Skeletal muscle satellite cell (primary cell): ENCODE measurements around the gene DRD2.

Experiments
- H3K27me3 ChIP-seq: 2 replicates; pipeline ENCODE4 v1.7.0; 2013; ENCODE audit warnings: low read length; ENCODE audit not compliant: control insufficient read depth, insufficient read depth
- H3K36me3 ChIP-seq: 2 replicates; pipeline ENCODE4 v1.7.0; 2013; ENCODE audit warnings: mild to moderate bottlenecking, control low read depth, low read length; ENCODE audit not compliant: insufficient read depth
- H3K4me1 ChIP-seq: 2 replicates; pipeline ENCODE4 v1.7.0; 2013; ENCODE audit warnings: low read length; ENCODE audit not compliant: control insufficient read depth, insufficient read depth
- H3K4me2 ChIP-seq: 2 replicates; pipeline ENCODE4 v1.7.0; 2013; ENCODE audit warnings: mild to moderate bottlenecking, low read length
- H3K4me3 ChIP-seq: 2 replicates; pipeline ENCODE4 v1.7.0; 2013; ENCODE audit warnings: low read length
- H3K9ac ChIP-seq: 2 replicates; pipeline ENCODE4 v1.7.0; 2013; ENCODE audit warnings: mild to moderate bottlenecking, low read depth, low read length, moderate library complexity
- H3K9me3 ChIP-seq: replicated peaks from 2 replicates; pipeline ENCODE4 v1.7.0; 2013; ENCODE audit warnings: mild to moderate bottlenecking, control low read depth, low read length

DRD2 gene

DNA sequence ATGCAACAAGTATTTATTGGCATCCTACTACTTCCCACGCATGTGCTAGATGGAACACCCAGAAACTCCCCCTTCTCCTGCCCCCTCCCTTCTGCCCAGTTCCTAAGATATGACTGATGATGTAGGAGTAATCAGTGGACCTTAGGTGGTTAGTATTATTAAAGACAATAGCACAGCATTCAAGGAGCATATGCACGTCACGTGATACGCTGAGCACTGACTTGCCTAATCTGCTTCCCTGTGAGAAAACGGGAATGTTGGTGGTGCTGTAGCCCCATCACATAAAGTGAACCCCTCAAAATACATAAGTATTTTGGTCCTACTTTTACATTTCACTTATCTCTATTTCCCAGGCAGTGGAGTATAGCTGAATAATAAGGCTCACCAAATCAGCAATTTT lies 12.4 kb downstream of the DRD2 start:
- H3K9me3 ChIP-seq: no peaks in the 10 kb centered on the region
- no peaks in the 10 kb centered on the region for H3K36me3 ChIP-seq
- no peaks in the 10 kb centered on the region for H3K4me1 ChIP-seq
- no peak overlapping the region for H3K9ac ChIP-seq
- no peak overlapping the region for H3K4me3 ChIP-seq
- H3K4me2 ChIP-seq: no peak overlapping the region
- peaks cover 80% of the 10 kb centered on the region for H3K27me3 ChIP-seq

DNA sequence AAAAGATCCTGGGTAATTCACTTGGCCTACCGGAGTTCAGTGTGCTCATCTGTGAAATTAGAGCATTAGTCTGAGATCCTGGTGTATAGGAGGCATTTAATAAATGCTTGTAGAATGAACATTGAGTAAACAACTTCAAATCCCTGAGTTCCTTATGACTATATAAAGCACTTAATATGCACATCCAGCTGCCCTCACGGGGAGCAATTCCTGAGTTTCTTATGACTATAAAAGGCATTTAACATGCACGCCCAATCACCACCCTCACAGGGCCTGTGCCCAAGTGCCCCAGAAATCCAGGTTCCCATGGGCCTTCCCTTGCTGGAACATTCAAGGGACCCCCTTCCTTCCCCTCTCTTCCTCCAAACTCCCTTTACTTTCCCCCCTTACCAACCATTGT lies 13.6 kb downstream of the DRD2 start:
- Histone ChIP-seq H3K27me3 (peaks cover 81% of the 10 kb centered on the region), H3K4me2 (no peak overlapping the region), H3K4me3 (no peak overlapping the region), H3K9me3 (no peaks in the 10 kb centered on the region), H3K36me3 (no peaks in the 10 kb centered on the region), H3K4me1 (no peaks in the 10 kb centered on the region), H3K9ac (no peak overlapping the region)

DNA sequence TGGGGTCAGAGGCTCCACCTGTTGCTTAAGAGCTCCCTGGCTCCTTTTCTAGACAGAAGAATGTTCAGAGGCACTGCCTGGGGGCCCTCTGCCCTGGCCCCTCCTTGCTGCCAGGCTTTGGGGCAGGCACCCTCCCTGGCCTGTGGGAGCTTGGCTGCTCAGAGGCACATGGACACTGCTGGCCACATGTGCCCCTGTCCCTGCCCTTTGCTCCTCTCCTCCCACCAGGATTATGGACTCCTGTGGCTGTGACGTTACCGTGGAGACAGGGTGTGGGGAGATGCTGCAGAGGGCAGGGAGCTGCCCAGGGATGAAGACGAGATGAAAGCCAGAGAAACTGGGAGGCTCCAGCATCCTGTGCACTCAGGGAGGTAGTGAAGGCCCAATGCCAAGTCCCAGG lies 14.7 kb downstream of the DRD2 start:
- Histone ChIP-seq H3K4me2 (no peak overlapping the region), H3K4me3 (no peak overlapping the region), H3K9me3 (no peaks in the 10 kb centered on the region), H3K9ac (no peak overlapping the region), H3K27me3 (peaks cover 72% of the 10 kb centered on the region), H3K4me1 (no peaks in the 10 kb centered on the region), H3K36me3 (no peaks in the 10 kb centered on the region)

DNA sequence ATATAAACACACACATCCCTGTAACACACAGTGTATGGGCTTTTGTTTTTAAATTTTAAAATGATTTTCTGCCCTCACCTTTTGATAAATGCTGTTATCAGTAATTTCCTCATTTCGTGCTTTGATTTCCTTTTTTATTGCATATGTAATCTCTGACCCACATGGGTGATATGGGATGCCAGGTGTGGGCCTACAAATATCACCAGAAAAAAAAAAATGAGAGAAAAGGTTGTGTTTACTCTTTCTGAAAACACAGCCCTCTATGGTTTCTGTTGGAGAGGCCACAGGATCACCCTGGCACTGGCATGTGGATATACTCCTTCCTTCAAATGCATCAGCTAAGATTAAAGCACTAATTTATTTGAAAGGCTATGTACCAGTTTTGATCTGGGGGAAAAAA lies 17.0 kb downstream of the DRD2 start:
- no peaks in the 10 kb centered on the region for H3K4me1 ChIP-seq
- no peaks in the 10 kb centered on the region for H3K9me3 ChIP-seq
- no peak overlapping the region for H3K4me2 ChIP-seq
- no peak overlapping the region for H3K9ac ChIP-seq
- no peaks in the 10 kb centered on the region for H3K36me3 ChIP-seq
- peaks cover 53% of the 10 kb centered on the region for H3K27me3 ChIP-seq
- H3K4me3 ChIP-seq: no peak overlapping the region

DNA sequence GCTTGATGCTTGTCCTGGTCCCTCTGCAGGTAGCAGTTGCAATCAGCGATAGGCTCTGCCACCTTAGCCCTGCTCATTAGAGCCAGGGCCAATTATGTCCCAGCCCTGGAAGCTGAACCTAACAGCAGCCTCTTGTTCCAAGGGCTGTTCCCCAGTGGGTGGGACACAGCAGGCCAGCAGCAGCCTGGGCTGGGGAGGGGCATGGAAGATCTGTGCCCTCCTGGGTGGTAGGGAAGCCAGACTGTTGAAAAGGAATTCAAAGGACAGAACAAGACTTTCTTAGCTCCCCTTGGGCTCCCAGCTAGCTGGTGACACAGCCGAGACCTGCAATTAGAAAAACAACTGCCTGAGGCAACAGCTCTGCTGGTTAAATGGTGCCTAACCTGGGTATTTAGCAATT lies 17.4 kb downstream of the DRD2 start:
- Histone ChIP-seq H3K4me1 (peaks cover 2% of the 10 kb centered on the region), H3K9me3 (no peaks in the 10 kb centered on the region), H3K36me3 (no peaks in the 10 kb centered on the region), H3K4me2 (no peak overlapping the region), H3K27me3 (peaks cover 49% of the 10 kb centered on the region), H3K9ac (no peak overlapping the region), H3K4me3 (no peak overlapping the region)

DNA sequence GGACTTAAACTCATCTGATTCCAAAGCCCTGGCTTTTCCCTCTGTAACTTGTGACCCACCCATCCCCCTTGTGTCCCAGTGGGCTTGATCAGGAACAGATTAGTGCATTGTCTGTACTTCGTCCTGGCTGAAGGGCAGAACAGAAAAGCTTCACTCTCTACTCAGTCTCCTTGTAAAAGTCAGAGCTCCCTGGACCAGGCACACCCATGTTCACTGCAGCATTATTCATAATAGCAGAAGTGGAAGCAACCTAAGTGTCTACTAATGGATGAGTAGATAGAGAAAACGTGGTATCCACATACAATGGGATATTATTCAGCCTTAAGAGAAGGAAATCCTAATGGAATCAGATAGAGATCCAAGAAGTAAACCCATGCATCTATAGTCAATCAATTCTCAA lies 20.7 kb downstream of the DRD2 start:
- H3K9ac ChIP-seq: no peak overlapping the region
- no peaks in the 10 kb centered on the region for H3K9me3 ChIP-seq
- H3K4me3 ChIP-seq: no peak overlapping the region
- peaks cover 28% of the 10 kb centered on the region for H3K27me3 ChIP-seq
- no peaks in the 10 kb centered on the region for H3K36me3 ChIP-seq
- peaks cover 10% of the 10 kb centered on the region for H3K4me1 ChIP-seq
- no peak overlapping the region for H3K4me2 ChIP-seq

DNA sequence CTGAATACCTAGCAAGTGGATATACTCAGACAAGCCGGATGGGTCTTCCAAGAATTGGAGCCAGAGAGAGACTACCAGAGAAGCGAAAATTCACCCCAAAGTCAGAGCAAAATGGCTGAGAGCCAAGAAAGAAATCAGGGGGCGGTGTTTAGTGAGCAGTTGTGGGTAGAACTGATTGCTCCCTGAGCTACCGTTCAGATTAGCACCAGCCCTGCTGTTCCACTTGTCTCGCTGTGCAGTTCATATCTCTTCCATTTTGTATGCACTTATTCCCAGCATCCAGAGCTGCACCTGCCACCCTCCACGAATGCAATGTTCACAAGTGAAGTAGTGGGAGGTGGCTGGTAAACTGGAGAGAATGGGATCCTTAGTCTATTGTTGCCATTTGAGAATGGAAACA lies 25.5 kb downstream of the DRD2 start:
- H3K36me3 ChIP-seq: no peaks in the 10 kb centered on the region
- no peak overlapping the region for H3K4me2 ChIP-seq
- H3K9me3 ChIP-seq: no peaks in the 10 kb centered on the region
- no peak overlapping the region for H3K9ac ChIP-seq
- no peak overlapping the region for H3K4me3 ChIP-seq
- peaks cover 14% of the 10 kb centered on the region for H3K4me1 ChIP-seq
- peaks cover 35% of the 10 kb centered on the region for H3K27me3 ChIP-seq

DNA sequence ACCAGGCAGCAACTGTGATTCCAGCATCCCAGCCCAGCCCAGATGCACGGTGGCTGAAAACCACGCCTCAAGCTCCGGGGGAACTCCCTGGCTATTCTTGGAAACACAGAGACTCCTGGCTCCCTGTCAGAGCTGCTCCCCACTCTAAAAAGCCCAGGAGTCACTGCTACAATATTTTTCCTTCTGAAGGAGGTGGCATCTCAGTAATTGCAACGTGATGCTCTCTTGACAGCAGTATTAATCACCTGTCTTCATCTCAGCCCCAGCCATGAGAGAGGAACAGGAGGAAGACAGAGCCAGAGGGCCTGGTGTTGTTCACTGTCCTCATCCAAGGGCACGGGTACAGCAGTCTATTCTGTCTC lies 26.9 kb downstream of the DRD2 start:
- Histone ChIP-seq H3K9me3 (no peaks in the 10 kb centered on the region), H3K4me1 (peaks cover 14% of the 10 kb centered on the region), H3K4me3 (no peak overlapping the region)

DNA sequence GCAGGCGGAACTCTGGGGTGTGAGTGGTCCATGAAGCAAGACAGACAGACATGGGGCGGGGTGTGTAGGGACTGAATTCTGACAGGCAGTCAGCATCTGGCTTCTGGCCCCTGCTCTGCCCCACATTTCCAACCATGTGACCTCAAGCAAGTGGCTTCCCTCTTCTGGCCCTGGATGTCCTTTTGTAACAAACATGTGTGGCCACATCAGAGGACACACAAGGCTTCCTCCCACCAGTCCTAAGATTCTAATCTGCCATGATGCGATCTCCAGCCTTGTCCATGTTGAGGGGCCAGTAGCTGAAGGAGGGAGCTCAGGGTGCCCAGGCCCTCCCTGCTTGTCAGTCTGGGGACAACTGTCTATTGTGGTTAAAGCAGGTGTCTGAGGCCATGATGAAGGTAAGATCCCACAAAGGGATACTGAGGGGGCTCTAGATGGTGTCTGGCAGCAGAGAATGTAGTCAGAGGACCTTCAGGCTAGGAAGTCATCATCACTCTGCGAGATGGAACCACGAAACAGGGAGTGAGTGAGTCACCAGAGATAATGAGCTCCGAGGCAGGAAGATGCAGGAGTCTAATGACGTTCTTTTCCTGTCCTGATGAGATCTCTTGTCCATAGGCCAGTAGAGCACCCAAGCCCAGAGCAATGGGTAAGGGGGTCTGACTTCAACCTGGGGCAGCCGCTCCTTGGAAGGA lies 27.4 kb downstream of the DRD2 start:
- peaks cover 12% of the 10 kb centered on the region for H3K4me1 ChIP-seq
- H3K36me3 ChIP-seq: no peaks in the 10 kb centered on the region
- no peak overlapping the region for H3K4me3 ChIP-seq
- H3K27me3 ChIP-seq: peaks cover 43% of the 10 kb centered on the region
- H3K9ac ChIP-seq: no peak overlapping the region
- H3K9me3 ChIP-seq: no peaks in the 10 kb centered on the region
- no peak overlapping the region for H3K4me2 ChIP-seq

More for the DNA sequence above, 26.9 kb downstream of the DRD2 start:
- Histone ChIP-seq H3K27me3 (peaks cover 38% of the 10 kb centered on the region), H3K9ac (no peak overlapping the region), H3K4me2 (no peak overlapping the region), H3K36me3 (no peaks in the 10 kb centered on the region)

DNA sequence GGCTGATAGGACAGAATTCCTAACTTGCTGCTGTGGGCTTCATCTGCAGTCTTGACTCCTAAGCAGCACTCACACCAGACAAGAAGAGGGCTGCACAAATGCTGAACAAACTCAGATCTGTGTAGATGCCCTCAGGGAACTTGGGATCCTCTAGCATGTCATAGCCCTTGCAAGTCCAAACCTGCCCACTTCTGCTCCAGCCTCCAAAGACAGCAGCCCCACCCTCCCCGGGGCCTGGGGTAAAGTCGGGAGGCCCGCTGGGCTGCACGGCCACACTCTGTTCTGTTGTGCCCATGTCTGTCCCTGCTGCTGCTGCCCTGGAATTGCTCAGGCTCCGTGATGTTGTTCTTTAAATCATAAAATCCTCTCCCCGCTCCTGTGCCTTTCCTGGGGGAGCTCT lies 28.3 kb downstream of the DRD2 start:
- Histone ChIP-seq H3K4me3 (no peak overlapping the region), H3K9me3 (no peaks in the 10 kb centered on the region), H3K27me3 (peaks cover 52% of the 10 kb centered on the region), H3K9ac (no peak overlapping the region), H3K4me2 (no peak overlapping the region), H3K36me3 (no peaks in the 10 kb centered on the region), H3K4me1 (peaks cover 7% of the 10 kb centered on the region)

DNA sequence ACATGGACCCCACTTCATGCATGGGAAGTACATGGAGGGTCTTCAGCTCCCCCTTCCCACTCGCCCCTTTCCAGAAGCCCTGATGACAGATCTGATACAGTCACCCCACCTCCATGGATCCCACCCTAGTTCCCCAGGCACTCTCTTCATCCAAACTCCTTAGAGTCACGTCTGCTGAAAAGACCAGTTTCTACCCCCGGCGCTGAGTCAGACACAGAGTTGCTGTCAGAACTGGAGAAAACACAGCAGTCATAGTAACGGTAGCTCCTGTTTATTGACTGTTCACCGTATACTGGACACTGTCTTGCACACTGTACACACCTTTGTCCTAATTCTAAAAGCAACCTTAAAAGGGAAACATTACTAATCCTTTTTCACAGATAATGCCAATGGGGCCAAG lies 29.1 kb downstream of the DRD2 start:
- no peak overlapping the region for H3K9ac ChIP-seq

DNA sequence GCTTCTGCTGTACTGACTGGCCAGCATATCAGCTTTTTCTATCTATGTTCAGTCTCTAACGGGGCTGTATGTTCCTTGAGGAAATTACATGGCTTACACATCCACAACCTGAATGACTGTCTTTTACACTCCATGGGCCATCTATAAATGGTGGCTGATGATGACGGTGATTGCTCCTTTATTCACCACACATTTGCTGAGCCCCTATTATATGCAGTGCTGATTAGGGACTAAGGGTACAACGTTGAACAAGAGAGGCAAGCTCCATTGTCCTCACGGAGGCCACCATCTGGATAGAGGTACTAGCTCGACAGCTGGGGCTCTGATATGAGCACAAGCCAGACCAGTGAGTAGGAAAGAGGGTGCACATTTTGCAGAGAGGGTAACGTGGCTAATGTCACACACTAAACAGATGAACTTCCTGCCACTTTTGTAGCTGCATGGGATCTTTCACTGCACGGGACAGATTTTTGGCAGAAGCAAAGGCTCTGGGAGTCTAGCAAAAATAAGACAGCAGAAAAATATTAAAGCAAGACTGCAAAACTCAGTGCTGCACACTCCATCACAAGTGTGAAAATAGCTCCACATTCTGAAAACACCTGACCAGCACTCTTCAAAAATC lies 30.6 kb downstream of the DRD2 start:
- Histone ChIP-seq H3K4me3 (no peak overlapping the region), H3K9ac (no peak overlapping the region), H3K4me2 (no peak overlapping the region), H3K4me1 (peaks cover 4% of the 10 kb centered on the region), H3K27me3 (peaks cover 63% of the 10 kb centered on the region), H3K9me3 (no peaks in the 10 kb centered on the region), H3K36me3 (no peaks in the 10 kb centered on the region)

More for the DNA sequence above, 29.1 kb downstream of the DRD2 start:
- Histone ChIP-seq H3K4me1 (peaks cover 4% of the 10 kb centered on the region), H3K27me3 (peaks cover 57% of the 10 kb centered on the region), H3K36me3 (no peaks in the 10 kb centered on the region), H3K4me3 (no peak overlapping the region), H3K9me3 (no peaks in the 10 kb centered on the region), H3K4me2 (no peak overlapping the region)
